Lower leg skin (tissue), 3 donors: ENCODE results near the gene ENTPD1.

Source experiments
- POLR2A ChIP-seq, 2 donors: fragments of 450-650 bp; IDR thresholded peaks; one replicate each; pipeline ENCODE4 v1.6.1; 2016 to 2017; ENCODE audit warnings: antibody characterized with exemption in 2 of 2, mild to moderate bottlenecking in 1 of 2, moderate library complexity in 1 of 2
- TF ChIP-seq, protein P1 (sequence below), 3 donors: fragments of 450-650 bp; IDR thresholded peaks; one replicate each; pipeline ENCODE4 v1.5.1; 2016; ENCODE audit warnings: antibody characterized with exemption in 3 of 3, mild to moderate bottlenecking in 3 of 3, moderate library complexity in 2 of 3

DNA sequence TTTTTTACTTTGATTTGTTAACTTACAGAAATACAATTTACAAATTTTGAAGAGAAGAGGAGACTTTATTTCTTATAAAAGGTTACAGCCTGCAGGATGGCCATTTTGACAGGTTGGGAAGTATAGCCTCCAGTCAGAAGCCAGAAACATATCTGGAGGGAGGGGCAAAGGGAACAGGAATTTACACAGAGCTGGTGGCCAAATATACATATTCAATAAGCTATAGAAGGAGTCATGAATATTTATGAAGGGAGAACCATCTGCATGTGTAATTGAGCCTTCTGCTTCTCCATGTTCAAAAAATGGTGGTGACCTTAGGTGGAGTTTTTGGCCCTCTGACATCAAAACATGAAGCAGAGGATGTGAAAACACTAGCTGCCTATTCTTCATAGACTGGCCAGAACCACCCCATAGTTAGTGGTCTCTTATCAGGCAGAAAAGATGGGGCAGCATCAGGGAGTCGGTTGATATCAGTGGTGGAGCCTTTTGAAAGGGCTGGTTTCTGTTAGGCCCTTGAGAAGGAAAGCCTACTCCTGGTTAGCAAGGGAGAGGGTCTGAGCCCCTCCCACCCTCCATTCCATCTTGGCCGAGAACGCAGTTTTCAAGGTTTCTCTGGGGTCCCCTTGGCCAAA lies 57.2 kb downstream of the ENTPD1 start:
- TF ChIP-seq, protein P1, sequence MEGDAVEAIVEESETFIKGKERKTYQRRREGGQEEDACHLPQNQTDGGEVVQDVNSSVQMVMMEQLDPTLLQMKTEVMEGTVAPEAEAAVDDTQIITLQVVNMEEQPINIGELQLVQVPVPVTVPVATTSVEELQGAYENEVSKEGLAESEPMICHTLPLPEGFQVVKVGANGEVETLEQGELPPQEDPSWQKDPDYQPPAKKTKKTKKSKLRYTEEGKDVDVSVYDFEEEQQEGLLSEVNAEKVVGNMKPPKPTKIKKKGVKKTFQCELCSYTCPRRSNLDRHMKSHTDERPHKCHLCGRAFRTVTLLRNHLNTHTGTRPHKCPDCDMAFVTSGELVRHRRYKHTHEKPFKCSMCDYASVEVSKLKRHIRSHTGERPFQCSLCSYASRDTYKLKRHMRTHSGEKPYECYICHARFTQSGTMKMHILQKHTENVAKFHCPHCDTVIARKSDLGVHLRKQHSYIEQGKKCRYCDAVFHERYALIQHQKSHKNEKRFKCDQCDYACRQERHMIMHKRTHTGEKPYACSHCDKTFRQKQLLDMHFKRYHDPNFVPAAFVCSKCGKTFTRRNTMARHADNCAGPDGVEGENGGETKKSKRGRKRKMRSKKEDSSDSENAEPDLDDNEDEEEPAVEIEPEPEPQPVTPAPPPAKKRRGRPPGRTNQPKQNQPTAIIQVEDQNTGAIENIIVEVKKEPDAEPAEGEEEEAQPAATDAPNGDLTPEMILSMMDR (IDR thresholded peaks at IDR 0.05), result no peak
- TF ChIP-seq POLR2A (IDR thresholded peaks at IDR 0.05), result no peak
